ENCODE results near the gene POLN.

GRCh38 chr4:2071912-2072867, 169.7 kb downstream of the POLN start:
- TF ChIP-seq EP300 (IDR thresholded peaks at IDR 0.05) (no peak), POLR2A (IDR thresholded peaks at IDR 0.05) (no peak)
